K562 (cell line): Measurements from ENCODE around the gene POLR2B. TPM values are rescaled to one million over a fixed set of nuclear protein-coding genes. Genes with fewer than 3 reads are reported as not detected.
A peak's percentile ranks its signal among the peaks of the same experiment; 100 is the strongest.

ENCODE experiments used
- CREM ChIP-seq: IDR thresholded peaks from 2 replicates; pipeline ENCODE4 v1.6.1; 2014; ENCODE audit warnings: antibody characterized with exemption, low read depth
- HCFC1 ChIP-seq: IDR thresholded peaks from 2 replicates; pipeline ENCODE4 v1.6.1; 2012; ENCODE audit warnings: low read depth, low read length, improper control_type of control experiment
- HNRNPLL ChIP-seq: fragments of 200-400 bp; formaldehyde crosslinking; IDR thresholded peaks from 2 replicates; pipeline ENCODE4 v1.6.1; 2017; ENCODE audit warnings: low read length, low read depth, mild to moderate bottlenecking; ENCODE audit not compliant: poor library complexity, severe bottlenecking
- IRF2 ChIP-seq: sonication (generic); formaldehyde crosslinking; IDR thresholded peaks from 2 replicates; pipeline ENCODE4 v1.8.1; 2022; ENCODE audit warnings: mild to moderate bottlenecking, missing genetic modification reagents
- KDM5B ChIP-seq: fragments of 200-600 bp; sonication (generic); IDR thresholded peaks from 2 replicates; pipeline ENCODE4 v1.6.1; 2012; ENCODE audit warnings: low read depth, mild to moderate bottlenecking, moderate library complexity, low read length, control low read depth, inconsistent platforms; ENCODE audit not compliant: insufficient replicate concordance
- NFRKB ChIP-seq: fragments of 450-650 bp; IDR thresholded peaks from 2 replicates; pipeline ENCODE4 v1.6.1; 2016; ENCODE audit warnings: low read depth
- NR2C1 ChIP-seq, 2 experiments: fragments of 450-650 bp; IDR thresholded peaks; 2 replicates each; pipeline ENCODE4 v1.6.1; 2017; ENCODE audit warnings: mild to moderate bottlenecking in 2 of 2, antibody characterized with exemption in 1 of 2, inconsistent platforms in 1 of 2, missing compliant biosample characterization in 1 of 2, missing genetic modification characterization in 1 of 2
- POLR2B ChIP-seq: fragments of 450-650 bp; IDR thresholded peaks from 2 replicates; pipeline ENCODE4 v1.6.1; 2018; ENCODE audit warnings: low read depth; ENCODE audit not compliant: partially characterized antibody
- POLR2G ChIP-seq: fragments of 200-400 bp; formaldehyde crosslinking; IDR thresholded peaks from 2 replicates; pipeline ENCODE4 v1.6.1; 2017; ENCODE audit warnings: low read depth, mild to moderate bottlenecking, antibody characterized with exemption, low read length, moderate library complexity
- ZNF124 ChIP-seq: sonication (generic); formaldehyde crosslinking; IDR thresholded peaks from 2 replicates; pipeline ENCODE4 v1.8.1; 2022; ENCODE audit warnings: missing genetic modification reagents
- polyA plus RNA-seq, 8 experiments: library from polyadenylated mRNA; depleted of rRNA in 4 of 8; stranded (reverse) in 5 of 8; unstranded in 3 of 8; fragments of >200 nt; fragmentation: Nextera tagmentation in 2 of 8; fragmentation: Illumina TruSeq in 1 of 8; extraction: Ambion mirVana in 2 of 8; extraction: Trizol in 1 of 8; gene quantifications; 2 replicates each; pipeline versions ENCODE4 v1.2.1 to v1.2.3, GENCODE V29; 2011 to 2014; ENCODE audit warnings: inconsistent platforms in 1 of 8, missing spikeins in 1 of 8
- total RNA-seq, 7 experiments: library from RNA; depleted of rRNA in 6 of 7; stranded (reverse); fragments of >200 nt in 6 of 7; fragmentation: Illumina TruSeq in 2 of 7; extraction: Trizol in 2 of 7; gene quantifications; 2 replicates each; pipeline versions ENCODE4 v1.2.1 to v1.2.3, GENCODE V29; 2011 to 2021; ENCODE audit warnings: low replicate concordance in 1 of 7
- TF ChIP-seq, protein P1 (sequence below): fragments of 250-450 bp; sonication (Bioruptor Pico); IDR thresholded peaks from 2 replicates; pipeline ENCODE4 v1.4.0; 2020; ENCODE audit warnings: mild to moderate bottlenecking, moderate library complexity, borderline replicate concordance
- TF ChIP-seq, protein P2 (sequence below): fragments of 450-650 bp; IDR thresholded peaks from 2 replicates; pipeline ENCODE4 v1.6.1; 2018; ENCODE audit warnings: mild to moderate bottlenecking, low read depth; ENCODE audit not compliant: partially characterized antibody
- TF ChIP-seq, protein P3 (sequence below): sonication (generic); formaldehyde crosslinking; IDR thresholded peaks from 2 replicates; pipeline ENCODE4 v1.8.0; 2022; ENCODE audit warnings: mild to moderate bottlenecking, missing genetic modification reagents
- TF ChIP-seq, protein P4 (sequence below), 2 experiments: fragments of 450-650 bp; IDR thresholded peaks; 2 replicates each; pipeline ENCODE4 v1.6.1; 2018; ENCODE audit warnings: mild to moderate bottlenecking in 2 of 2, low read depth in 1 of 2; ENCODE audit not compliant: partially characterized antibody in 2 of 2

Gene POLR2B
- total and polyA plus RNA-seq, 9 of the 15 experiments (the other 6 are each of a cell fraction or from before 2014, with no cell fraction given) = 60.9 to 208 (median 142) TPM

DNA sequence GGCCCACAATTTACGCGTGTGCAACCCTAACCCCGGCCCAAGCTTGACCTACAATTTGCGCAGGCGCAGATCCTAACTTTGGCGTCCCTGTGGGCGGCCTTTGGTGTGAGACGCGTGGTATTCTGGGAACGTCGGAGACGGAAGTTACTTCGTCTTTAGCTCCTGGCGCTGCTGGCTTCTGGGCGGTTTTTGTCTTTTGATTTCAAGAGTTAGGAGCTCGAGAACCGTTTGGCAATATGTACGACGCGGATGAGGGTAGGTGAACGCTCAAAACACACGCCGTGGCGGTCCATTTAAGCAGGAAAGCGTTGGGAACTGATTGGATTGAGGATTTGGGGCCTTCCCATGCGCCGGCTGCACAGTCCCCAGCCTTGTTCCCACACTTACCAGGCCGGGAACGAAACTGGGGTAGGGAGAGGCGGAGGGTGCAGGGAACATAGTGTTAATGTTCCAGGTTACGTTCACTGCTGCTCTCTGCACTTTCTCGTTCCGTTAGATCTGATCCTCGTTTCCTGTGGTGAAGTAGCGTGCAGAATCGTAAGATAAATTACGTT, at the start of gene POLR2B (continued):
- TF ChIP-seq, protein P1, sequence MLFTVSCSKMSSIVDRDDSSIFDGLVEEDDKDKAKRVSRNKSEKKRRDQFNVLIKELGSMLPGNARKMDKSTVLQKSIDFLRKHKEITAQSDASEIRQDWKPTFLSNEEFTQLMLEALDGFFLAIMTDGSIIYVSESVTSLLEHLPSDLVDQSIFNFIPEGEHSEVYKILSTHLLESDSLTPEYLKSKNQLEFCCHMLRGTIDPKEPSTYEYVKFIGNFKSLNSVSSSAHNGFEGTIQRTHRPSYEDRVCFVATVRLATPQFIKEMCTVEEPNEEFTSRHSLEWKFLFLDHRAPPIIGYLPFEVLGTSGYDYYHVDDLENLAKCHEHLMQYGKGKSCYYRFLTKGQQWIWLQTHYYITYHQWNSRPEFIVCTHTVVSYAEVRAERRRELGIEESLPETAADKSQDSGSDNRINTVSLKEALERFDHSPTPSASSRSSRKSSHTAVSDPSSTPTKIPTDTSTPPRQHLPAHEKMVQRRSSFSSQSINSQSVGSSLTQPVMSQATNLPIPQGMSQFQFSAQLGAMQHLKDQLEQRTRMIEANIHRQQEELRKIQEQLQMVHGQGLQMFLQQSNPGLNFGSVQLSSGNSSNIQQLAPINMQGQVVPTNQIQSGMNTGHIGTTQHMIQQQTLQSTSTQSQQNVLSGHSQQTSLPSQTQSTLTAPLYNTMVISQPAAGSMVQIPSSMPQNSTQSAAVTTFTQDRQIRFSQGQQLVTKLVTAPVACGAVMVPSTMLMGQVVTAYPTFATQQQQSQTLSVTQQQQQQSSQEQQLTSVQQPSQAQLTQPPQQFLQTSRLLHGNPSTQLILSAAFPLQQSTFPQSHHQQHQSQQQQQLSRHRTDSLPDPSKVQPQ (CRISPR knock-in tag) = no peak
- TF ChIP-seq, protein P2, sequence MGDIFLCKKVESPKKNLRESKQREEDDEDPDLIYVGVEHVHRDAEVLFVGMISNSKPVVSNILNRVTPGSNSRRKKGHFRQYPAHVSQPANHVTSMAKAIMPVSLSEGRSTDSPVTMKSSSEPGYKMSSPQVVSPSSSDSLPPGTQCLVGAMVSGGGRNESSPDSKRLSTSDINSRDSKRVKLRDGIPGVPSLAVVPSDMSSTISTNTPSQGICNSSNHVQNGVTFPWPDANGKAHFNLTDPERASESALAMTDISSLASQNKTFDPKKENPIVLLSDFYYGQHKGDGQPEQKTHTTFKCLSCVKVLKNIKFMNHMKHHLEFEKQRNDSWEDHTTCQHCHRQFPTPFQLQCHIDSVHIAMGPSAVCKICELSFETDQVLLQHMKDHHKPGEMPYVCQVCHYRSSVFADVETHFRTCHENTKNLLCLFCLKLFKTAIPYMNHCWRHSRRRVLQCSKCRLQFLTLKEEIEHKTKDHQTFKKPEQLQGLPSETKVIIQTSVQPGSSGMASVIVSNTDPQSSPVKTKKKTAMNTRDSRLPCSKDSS = no peak
- TF ChIP-seq CREM (peak; percentile 95), IRF2 (CRISPR knock-in tag) (no peak), ZNF124 (CRISPR knock-in tag) (no peak), POLR2G (peak; percentile 90), HNRNPLL (peak; percentile 94), NR2C1 (IDR thresholded peaks at IDR 0.05) (peak; percentile 87), NR2C1 (tag; IDR thresholded peaks at IDR 0.05) (peak; percentile 87), HCFC1 (peak; percentile 53; the same call in 1 of the 2 replicates), NFRKB (peak; percentile 25; the same call in 1 of the 2 replicates), POLR2B (peak; percentile 95), KDM5B (peak; percentile 71)
- TF ChIP-seq, protein P3, sequence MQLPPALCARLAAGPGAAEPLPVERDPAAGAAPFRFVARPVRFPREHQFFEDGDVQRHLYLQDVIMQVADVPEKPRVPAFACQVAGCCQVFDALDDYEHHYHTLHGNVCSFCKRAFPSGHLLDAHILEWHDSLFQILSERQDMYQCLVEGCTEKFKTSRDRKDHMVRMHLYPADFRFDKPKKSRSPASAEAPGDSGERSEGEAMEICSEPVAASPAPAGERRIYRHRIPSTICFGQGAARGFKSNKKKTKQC (CRISPR knock-in tag) = peak; percentile 86
- TF ChIP-seq, protein P4, sequence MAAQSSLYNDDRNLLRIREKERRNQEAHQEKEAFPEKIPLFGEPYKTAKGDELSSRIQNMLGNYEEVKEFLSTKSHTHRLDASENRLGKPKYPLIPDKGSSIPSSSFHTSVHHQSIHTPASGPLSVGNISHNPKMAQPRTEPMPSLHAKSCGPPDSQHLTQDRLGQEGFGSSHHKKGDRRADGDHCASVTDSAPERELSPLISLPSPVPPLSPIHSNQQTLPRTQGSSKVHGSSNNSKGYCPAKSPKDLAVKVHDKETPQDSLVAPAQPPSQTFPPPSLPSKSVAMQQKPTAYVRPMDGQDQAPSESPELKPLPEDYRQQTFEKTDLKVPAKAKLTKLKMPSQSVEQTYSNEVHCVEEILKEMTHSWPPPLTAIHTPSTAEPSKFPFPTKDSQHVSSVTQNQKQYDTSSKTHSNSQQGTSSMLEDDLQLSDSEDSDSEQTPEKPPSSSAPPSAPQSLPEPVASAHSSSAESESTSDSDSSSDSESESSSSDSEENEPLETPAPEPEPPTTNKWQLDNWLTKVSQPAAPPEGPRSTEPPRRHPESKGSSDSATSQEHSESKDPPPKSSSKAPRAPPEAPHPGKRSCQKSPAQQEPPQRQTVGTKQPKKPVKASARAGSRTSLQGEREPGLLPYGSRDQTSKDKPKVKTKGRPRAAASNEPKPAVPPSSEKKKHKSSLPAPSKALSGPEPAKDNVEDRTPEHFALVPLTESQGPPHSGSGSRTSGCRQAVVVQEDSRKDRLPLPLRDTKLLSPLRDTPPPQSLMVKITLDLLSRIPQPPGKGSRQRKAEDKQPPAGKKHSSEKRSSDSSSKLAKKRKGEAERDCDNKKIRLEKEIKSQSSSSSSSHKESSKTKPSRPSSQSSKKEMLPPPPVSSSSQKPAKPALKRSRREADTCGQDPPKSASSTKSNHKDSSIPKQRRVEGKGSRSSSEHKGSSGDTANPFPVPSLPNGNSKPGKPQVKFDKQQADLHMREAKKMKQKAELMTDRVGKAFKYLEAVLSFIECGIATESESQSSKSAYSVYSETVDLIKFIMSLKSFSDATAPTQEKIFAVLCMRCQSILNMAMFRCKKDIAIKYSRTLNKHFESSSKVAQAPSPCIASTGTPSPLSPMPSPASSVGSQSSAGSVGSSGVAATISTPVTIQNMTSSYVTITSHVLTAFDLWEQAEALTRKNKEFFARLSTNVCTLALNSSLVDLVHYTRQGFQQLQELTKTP (IDR thresholded peaks at IDR 0.05; ENCODE audit: low read depth in 1 of 2, partially characterized antibody in 2 of 2) = peak; percentile 16 to 72
